ENCODE results near the gene CAB39L. TPM values are rescaled to one million over a fixed set of nuclear protein-coding genes. Genes with fewer than 3 reads are reported as not detected.

Gene CAB39L
- total RNA-seq: 1 to 10 TPM; 5.5 TPM

- H3K27me3 Mint-ChIP-seq: no peaks in the 10 kb centered on the region
- POLR2A ChIA-PET: interaction anchor here (0.6 to 5.8 kb wide), 35 partner anchors 10 to 1626 kb away, joined by 3 to 174 read pairs (median 5); partner anchors contain the start of genes CDADC1, FNDC3A, KPNA3 and PHF11
- peak; percentile 100 for DNase-seq
- peaks cover 56% of the 10 kb centered on the region for H3K4me1 Mint-ChIP-seq
- H3K27ac Mint-ChIP-seq: peak within 1 kb of the TSS; percentile 98
- H3K9me3 Mint-ChIP-seq: no peaks in the 10 kb centered on the region
- peaks cover 27% of the 10 kb centered on the region for H3K36me3 Mint-ChIP-seq (ENCODE audit: low read depth)
- CTCF ChIA-PET: interaction anchor here (0.7 to 4.1 kb wide), 9 partner anchors 10 to 553 kb away, joined by 3 to 21 read pairs (median 4); partner anchors contain the start of genes EBPL, PHF11 and RCBTB1
- H3K4me3 Mint-ChIP-seq: peak within 1 kb of the TSS; percentile 95
These were observed at the start of gene CAB39L, which contains the start of gene SETDB2 for GRCh38 chr13:49443704-49444523. TSS of gene CAB39L (minus strand) at chr13:49444064. CDS start at chr13:49382910, 61,154 bp downstream. TSS of gene SETDB2 (plus strand) at chr13:49444274. CDS start at chr13:49451894, 7,620 bp downstream.

- Mint-ChIP-seq H3K4me3 (no peak overlapping the region), H3K27me3 (no peaks in the 10 kb centered on the region), H3K27ac (no peak overlapping the region), H3K36me3 (ENCODE audit: low read depth) (peaks cover 41% of the 10 kb centered on the region), H3K4me1 (peaks cover 5% of the 10 kb centered on the region), H3K9me3 (no peaks in the 10 kb centered on the region)
- ChIA-PET POLR2A (interaction anchor here (1.4 kb wide), 1 partner anchor 44 kb away, joined by 3 read pairs; no protein-coding TSS in a partner anchor), CTCF (no interaction called here)
- no peak for DNase-seq
These were observed 44.7 kb upstream of the CAB39L start for GRCh38 chr13:49488563-49488962.

GRCh38 chr13:49481788-49482187 lies 37.9 kb upstream of the CAB39L start:
- Mint-ChIP-seq H3K27me3 (no peaks in the 10 kb centered on the region), H3K36me3 (ENCODE audit: low read depth) (peaks cover 57% of the 10 kb centered on the region), H3K9me3 (no peaks in the 10 kb centered on the region), H3K4me1 (no peaks in the 10 kb centered on the region), H3K27ac (no peak overlapping the region), H3K4me3 (no peak overlapping the region)
- CTCF ChIA-PET: no interaction called here
- POLR2A ChIA-PET: interaction anchor here (5.5 kb wide), 1 partner anchor 14 kb away, joined by 21 read pairs; the partner anchor contains the start of gene PHF11
- DNase-seq: no peak

GRCh38 chr13:49476529-49476928 lies 32.7 kb upstream of the CAB39L start:
- Mint-ChIP-seq H3K27ac (no peak overlapping the region), H3K9me3 (no peaks in the 10 kb centered on the region), H3K4me1 (no peaks in the 10 kb centered on the region), H3K27me3 (no peaks in the 10 kb centered on the region), H3K36me3 (ENCODE audit: low read depth) (peaks cover 49% of the 10 kb centered on the region), H3K4me3 (no peak overlapping the region)
- CTCF ChIA-PET: no interaction called here
- POLR2A ChIA-PET: interaction anchor here (1.1 kb wide), 1 partner anchor 19 kb away, joined by 3 read pairs; the partner anchor contains the start of gene PHF11
- DNase-seq: no peak

- no peaks in the 10 kb centered on the region for H3K4me1 Mint-ChIP-seq
- CTCF ChIA-PET: no interaction called here
These were observed 28.3 kb upstream of the CAB39L start for GRCh38 chr13:49472186-49472585.

GRCh38 chr13:49466292-49466838 lies 22.5 kb upstream of the CAB39L start:
- Mint-ChIP-seq H3K27me3 (no peaks in the 10 kb centered on the region), H3K9me3 (peaks cover 8% of the 10 kb centered on the region), H3K4me3 (no peak overlapping the region), H3K36me3 (ENCODE audit: low read depth) (peaks cover 74% of the 10 kb centered on the region), H3K27ac (no peak overlapping the region), H3K4me1 (no peaks in the 10 kb centered on the region)
- DNase-seq: no peak
- ChIA-PET CTCF (no interaction called here), POLR2A (interaction anchor here (2.2 kb wide), 1 partner anchor 22 kb away, joined by 11 read pairs; the partner anchor contains the start of genes CAB39L and SETDB2)

More at GRCh38 chr13:49472186-49472585, 28.3 kb upstream of the CAB39L start:
- Mint-ChIP-seq H3K4me3 (no peak overlapping the region), H3K9me3 (no peaks in the 10 kb centered on the region), H3K36me3 (ENCODE audit: low read depth) (peaks cover 59% of the 10 kb centered on the region), H3K27ac (no peak overlapping the region), H3K27me3 (no peaks in the 10 kb centered on the region)
- no peak for DNase-seq
- POLR2A ChIA-PET: no interaction called here

- CTCF ChIA-PET: no interaction called here
- Mint-ChIP-seq H3K27ac (no peak overlapping the region), H3K27me3 (no peaks in the 10 kb centered on the region), H3K36me3 (ENCODE audit: low read depth) (peaks cover 73% of the 10 kb centered on the region), H3K9me3 (peaks cover 8% of the 10 kb centered on the region), H3K4me3 (no peak overlapping the region), H3K4me1 (no peaks in the 10 kb centered on the region)
- POLR2A ChIA-PET: interaction anchor here (0.6 to 2.2 kb wide), 2 partner anchors 20 to 1418 kb away, joined by 3 to 11 read pairs; partner anchors contain the start of genes CAB39L and SETDB2
- DNase-seq: no peak
These were observed 20.9 kb upstream of the CAB39L start for GRCh38 chr13:49464621-49465325.

- H3K4me3 Mint-ChIP-seq: no peak overlapping the region
- CTCF ChIA-PET: no interaction called here
These were observed 20.2 kb upstream of the CAB39L start for GRCh38 chr13:49464085-49464484.

GRCh38 chr13:49459580-49459979 lies 15.7 kb upstream of the CAB39L start:
- H3K9me3 Mint-ChIP-seq: peaks cover 8% of the 10 kb centered on the region
- H3K27me3 Mint-ChIP-seq: no peaks in the 10 kb centered on the region
- no peak overlapping the region for H3K4me3 Mint-ChIP-seq
- H3K36me3 Mint-ChIP-seq (ENCODE audit: low read depth): peaks cover 48% of the 10 kb centered on the region
- no peak for DNase-seq
- ChIA-PET CTCF (interaction anchor here (1.0 to 1.4 kb wide), 2 partner anchors 16 to 147 kb away, joined by 3 read pairs; no protein-coding TSS in a partner anchor), POLR2A (interaction anchor here (1.0 to 2.2 kb wide), 2 partner anchors 15 to 36 kb away, joined by 5 to 9 read pairs; partner anchors contain the start of genes CAB39L, PHF11 and SETDB2)
- no peak overlapping the region for H3K27ac Mint-ChIP-seq
- peaks cover 17% of the 10 kb centered on the region for H3K4me1 Mint-ChIP-seq

More at GRCh38 chr13:49464085-49464484, 20.2 kb upstream of the CAB39L start:
- no peak for DNase-seq
- H3K27me3 Mint-ChIP-seq: no peaks in the 10 kb centered on the region
- peaks cover 66% of the 10 kb centered on the region for H3K36me3 Mint-ChIP-seq (ENCODE audit: low read depth)
- H3K27ac Mint-ChIP-seq: no peak overlapping the region
- H3K4me1 Mint-ChIP-seq: peaks cover 2% of the 10 kb centered on the region
- POLR2A ChIA-PET: no interaction called here
- peaks cover 8% of the 10 kb centered on the region for H3K9me3 Mint-ChIP-seq

- DNase-seq: no peak
- Mint-ChIP-seq H3K4me3 (no peak overlapping the region), H3K27ac (no peak overlapping the region), H3K4me1 (peaks cover 32% of the 10 kb centered on the region), H3K36me3 (ENCODE audit: low read depth) (peaks cover 39% of the 10 kb centered on the region), H3K9me3 (no peaks in the 10 kb centered on the region), H3K27me3 (no peaks in the 10 kb centered on the region)
- POLR2A ChIA-PET: interaction anchor here (1.2 kb wide), 1 partner anchor 38 kb away, joined by 4 read pairs; the partner anchor contains the start of gene PHF11
- CTCF ChIA-PET: no interaction called here
These were observed 13.4 kb upstream of the CAB39L start for GRCh38 chr13:49457221-49457620.

GRCh38 chr13:49456156-49456555 lies 12.3 kb upstream of the CAB39L start:
- no peak for DNase-seq
- no peaks in the 10 kb centered on the region for H3K27me3 Mint-ChIP-seq
- no peaks in the 10 kb centered on the region for H3K9me3 Mint-ChIP-seq
- H3K36me3 Mint-ChIP-seq (ENCODE audit: low read depth): peaks cover 33% of the 10 kb centered on the region
- peaks cover 32% of the 10 kb centered on the region for H3K4me1 Mint-ChIP-seq
- ChIA-PET POLR2A (no interaction called here), CTCF (no interaction called here)
- no peak overlapping the region for H3K4me3 Mint-ChIP-seq
- no peak overlapping the region for H3K27ac Mint-ChIP-seq

GRCh38 chr13:49455007-49455398 lies 11.1 kb upstream of the CAB39L start:
- Mint-ChIP-seq H3K4me3 (no peak overlapping the region), H3K36me3 (ENCODE audit: low read depth) (peaks cover 30% of the 10 kb centered on the region), H3K27me3 (no peaks in the 10 kb centered on the region), H3K27ac (peak overlapping the region; percentile 33), H3K9me3 (no peaks in the 10 kb centered on the region), H3K4me1 (peaks cover 37% of the 10 kb centered on the region)
- CTCF ChIA-PET: interaction anchor here (1.5 to 3.2 kb wide), 2 partner anchors 11 to 152 kb away, joined by 3 to 21 read pairs; partner anchors contain the start of genes CAB39L and SETDB2
- DNase-seq: no peak
- POLR2A ChIA-PET: interaction anchor here (1.0 to 4.6 kb wide), 3 partner anchors 11 to 41 kb away, joined by 3 to 43 read pairs (median 20); partner anchors contain the start of genes CAB39L, PHF11 and SETDB2
